GM12892 (cell line): ENCODE measurements around the gene DDX42.

Experiments used
- POLR2A ChIP-seq: IDR thresholded peaks from 2 replicates; pipeline ENCODE4 v1.6.1; 2011; ENCODE audit warnings: low read depth, low read length, control low read depth
- POLR2AphosphoS5 ChIP-seq: IDR thresholded peaks from 2 replicates; pipeline ENCODE4 v1.6.1; 2011; ENCODE audit warnings: low read depth, low read length, control low read depth

DNA sequence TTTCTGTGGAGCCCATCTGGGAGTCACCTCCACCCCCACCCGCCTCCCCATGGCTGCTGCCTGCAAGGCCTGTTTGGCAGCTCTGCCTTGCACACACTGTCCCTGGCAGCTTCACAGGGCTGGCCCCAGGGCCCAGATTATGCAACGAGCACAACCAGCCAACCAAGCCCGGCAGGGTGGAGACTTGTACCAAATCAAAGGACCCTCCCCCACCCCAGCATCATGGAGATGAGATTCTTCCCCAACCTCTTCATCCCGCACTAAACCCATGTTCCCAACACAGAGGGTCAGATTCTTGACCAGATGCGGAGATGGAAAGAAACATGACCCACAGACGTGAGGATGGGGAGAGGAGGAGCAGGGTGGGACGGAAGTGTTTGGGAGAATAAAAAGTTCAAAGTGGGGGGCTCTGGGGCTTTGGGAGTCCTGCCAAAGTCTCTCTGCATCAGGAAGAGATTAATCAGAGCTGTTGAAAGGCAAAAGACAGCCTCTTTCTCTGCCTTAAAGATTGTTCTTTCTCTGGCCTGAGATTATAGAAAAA lies 64.7 kb downstream of the DDX42 start:
- TF ChIP-seq POLR2A = no peak
- TF ChIP-seq POLR2AphosphoS5 = no peak
